HG03354 (cell line): Measurements from ENCODE around the gene GAS7.

ENCODE experiments used
- ATAC-seq: cut with Tn5 transposase; IDR thresholded peaks from one replicate; pipeline ENCODE4 v1.9.1; 2021; ENCODE audit warnings: mild to moderate bottlenecking; ENCODE audit not compliant: unreplicated experiment, poor library complexity, severe bottlenecking

The GAS7 gene

DNA sequence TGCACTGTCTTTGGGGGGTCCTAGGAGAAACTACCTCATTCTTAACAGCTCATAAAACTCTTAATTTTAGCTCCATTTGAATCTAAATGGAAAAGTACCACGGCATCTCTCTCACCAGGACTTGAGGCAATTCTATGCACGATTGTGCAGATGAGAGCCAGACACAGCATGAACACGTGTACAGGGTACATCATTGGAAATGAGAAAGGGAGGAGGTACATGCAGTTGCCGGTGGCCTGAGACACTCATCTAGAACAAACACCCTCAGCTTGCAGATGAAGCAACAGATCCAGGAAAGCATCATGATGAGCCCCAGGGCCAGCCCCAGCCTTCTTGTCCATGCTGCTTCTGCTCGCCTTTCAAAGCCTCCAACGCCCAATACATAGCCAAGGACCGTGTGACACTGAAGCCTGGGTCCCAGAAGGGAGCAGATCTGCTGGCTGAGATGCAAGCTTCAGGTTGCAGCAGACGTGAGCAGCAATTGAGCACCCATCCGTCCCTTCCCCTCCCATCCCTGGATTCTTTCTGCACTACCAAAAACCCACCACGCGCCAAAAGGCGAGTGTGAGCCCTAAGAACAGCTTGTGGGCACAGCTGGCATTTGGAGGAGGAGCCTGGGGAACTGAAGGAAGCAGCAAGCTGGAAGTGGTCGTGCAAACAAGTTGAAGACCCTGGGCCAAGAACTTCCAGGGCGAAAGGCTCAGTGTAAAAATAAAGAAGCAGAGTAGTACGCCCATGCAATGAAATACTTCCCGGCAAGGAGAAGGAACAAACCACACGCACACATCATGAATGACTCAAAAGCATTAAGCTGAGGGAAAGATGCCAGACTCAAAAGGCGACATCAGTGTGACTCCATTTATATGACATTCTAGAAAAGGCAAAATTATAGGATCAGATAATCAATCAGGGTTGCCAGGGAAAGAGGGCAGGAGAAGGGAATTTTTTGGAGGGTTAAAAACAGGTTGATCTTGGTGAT is 286.0 kb downstream of the GAS7 start:
- ATAC-seq = no peak

GRCh38 chr17:9911089-9911488 is 287.3 kb downstream of the GAS7 start:
- no peak for ATAC-seq

- ATAC-seq = no peak
Observed at GRCh38 chr17:9908649-9909042, 289.8 kb downstream of the GAS7 start.

DNA sequence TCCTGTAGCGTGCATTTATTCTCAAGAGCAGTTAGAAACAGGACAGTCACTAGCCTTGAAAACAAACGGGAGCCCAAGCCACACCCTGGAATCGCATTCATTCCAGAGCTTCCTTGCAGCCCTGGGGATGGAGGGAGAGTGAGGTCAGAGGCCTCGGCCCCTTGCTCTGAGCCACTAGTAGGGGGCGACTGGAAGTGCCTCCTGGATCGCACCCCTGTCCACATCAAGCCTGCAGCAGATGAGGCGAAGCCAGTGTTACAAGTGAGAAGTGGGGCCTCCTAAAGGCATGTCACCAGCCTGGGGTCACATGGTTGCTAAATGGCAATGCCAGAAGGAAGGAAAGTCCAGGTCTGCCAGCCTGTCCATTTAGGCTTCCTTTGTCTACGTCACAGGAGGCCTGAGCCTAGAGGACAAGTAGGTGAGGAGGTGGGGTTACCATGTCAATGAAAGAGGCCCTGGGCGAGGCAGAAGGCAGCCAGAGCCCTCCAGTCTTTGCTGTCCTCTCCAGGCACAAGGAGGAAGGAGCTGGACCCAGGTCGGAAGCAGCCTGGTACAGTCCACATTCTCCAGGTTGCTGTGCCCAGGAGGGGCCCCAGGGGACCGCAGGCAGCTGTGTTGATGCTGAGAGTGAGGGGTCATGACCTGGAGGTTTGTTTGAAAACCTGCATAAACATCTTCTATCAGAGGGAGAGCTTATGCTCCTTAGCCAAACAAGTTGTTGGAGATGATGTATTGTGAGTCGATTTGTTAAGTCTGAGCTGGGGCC is 290.3 kb downstream of the GAS7 start:
- no peak for ATAC-seq

- ATAC-seq = no peak
Observed at GRCh38 chr17:9907131-9907530, 291.3 kb downstream of the GAS7 start.

GRCh38 chr17:9906616-9907015 is 291.8 kb downstream of the GAS7 start:
- ATAC-seq = no peak

- ATAC-seq = no peak
Observed at GRCh38 chr17:9905902-9906301, 292.5 kb downstream of the GAS7 start.

- no peak for ATAC-seq
Observed at GRCh38 chr17:9905078-9905415, 293.4 kb downstream of the GAS7 start, which contains the start of gene RCVRN. Gene RCVRN (minus strand): TSS chr17:9905271. CDS start chr17:9905180, 91 bp downstream.

DNA sequence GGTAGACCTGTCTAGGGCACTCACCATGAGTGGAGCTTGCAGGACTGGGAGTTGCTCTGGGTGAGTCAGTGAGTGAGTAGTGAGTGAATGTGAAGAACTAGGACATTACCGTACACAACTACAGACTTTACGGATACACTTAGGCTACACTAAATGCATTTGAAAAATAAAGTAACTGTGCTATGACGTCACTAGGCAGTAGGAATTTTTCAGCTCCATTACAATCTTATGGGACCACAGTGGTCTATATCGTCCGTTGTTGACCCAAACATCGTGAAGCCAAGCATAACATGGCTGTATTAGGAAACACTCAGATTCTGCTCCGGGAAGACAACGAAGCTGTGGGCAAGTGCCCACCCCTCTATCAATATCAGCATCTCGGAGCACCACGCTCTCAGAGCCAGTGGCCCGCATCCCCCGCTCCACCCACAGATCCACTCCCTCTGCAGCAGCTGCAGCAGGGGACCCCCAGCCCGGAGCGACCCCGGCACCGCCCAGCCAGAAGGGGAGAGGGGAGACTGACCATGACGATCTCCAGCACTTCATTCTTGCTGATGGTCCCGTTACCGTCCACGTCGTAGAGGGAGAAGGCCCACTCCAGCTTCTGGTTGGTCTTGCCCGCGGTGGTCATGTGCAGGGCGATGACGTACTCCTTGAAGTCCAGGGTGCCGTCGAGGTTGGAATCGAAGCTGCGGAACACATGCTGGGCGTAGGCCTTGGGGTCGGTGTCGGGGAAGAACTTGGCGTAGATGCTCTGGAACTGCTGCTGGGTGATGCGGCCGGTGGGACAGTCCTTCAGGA is 293.9 kb downstream of the GAS7 start:
- no peak for ATAC-seq

GRCh38 chr17:9902120-9902519 is 296.3 kb downstream of the GAS7 start:
- no peak for ATAC-seq

- ATAC-seq = no peak
Observed at GRCh38 chr17:9900784-9901183, 297.6 kb downstream of the GAS7 start.

DNA sequence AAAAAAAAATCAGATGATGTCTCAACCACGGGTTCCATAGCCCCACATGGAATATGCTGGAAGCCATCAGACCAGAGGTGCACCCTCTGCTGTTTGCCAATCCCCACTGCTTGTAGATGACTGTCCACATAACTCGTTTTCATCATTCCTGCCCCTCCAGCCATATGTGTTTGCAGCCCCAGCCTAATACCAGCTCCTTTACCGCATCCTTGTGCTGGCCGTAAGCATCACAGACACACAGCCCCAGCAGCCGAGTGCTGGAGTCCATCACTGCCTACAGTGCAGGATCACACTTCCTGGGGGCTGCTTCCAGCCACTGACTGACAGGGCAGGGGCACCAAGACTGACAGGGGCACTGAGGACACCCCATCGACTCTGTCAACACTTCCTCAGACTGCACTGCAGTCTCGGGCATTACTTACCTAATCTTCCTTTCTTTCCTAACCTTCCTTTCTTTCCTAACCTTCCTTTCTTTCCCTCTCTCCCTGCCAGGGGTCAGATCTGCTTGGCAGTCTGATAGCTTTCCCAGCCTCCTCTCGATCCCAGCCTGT is 298.3 kb downstream of the GAS7 start:
- ATAC-seq = no peak

GRCh38 chr17:9899280-9900043 is 298.9 kb downstream of the GAS7 start:
- ATAC-seq = no peak

GRCh38 chr17:9898812-9899211 is 299.6 kb downstream of the GAS7 start:
- ATAC-seq = no peak

- ATAC-seq = no peak
Observed at GRCh38 chr17:9897372-9897968, 300.9 kb downstream of the GAS7 start.

DNA sequence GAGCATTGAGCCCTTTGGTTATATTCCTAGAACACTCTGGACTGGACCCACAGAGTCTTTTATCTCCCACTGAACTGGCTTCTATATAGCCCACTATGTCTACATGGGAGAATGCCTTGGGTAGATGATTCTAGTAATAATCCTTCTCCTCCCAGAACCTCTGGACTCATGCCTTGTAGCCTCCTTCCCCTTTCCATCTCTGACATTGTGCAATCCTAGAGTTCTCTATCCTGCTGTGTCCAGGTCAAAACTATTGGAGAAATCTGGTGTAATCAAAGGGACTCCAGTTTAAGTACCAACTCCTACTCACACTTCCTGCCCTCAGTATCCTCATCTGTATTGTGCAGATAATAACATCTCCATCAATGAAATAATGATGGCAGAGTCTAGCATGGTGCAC is 302.5 kb downstream of the GAS7 start:
- ATAC-seq = no peak

GRCh38 chr17:9894231-9894630 is 304.2 kb downstream of the GAS7 start:
- no peak for ATAC-seq

DNA sequence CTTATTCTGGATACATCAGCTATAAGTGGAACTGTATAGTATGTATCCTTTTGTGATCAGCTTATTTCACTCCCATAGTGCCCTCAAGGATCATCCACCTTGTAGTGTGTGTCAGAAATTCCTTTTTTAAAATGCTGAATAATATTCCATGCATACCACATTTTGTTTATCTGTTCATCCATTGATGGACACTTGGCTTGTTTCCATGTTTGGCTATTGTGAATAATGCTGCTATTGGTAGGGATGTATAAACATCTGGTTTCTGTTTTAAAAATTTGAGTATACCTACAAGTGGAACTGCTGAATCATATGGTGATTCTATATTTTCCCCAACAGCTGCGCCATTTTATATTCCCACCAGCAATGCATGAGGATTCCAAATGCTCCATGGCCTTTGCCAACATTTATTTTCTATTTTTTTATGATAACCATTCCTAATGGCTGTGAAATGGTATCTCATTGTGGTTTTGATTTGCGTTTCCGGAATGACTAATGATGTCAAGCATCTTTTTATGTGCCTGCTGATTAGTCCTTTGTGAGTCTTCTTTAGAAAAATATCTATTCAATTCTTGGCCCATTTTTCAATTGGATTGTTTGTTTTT is 304.9 kb downstream of the GAS7 start:
- no peak for ATAC-seq
